Measurements from ENCODE around the gene PPP1R13B. TPM values are rescaled to one million over a fixed set of nuclear protein-coding genes. Genes with fewer than 3 reads are reported as not detected.

PPP1R13B gene
- total RNA-seq, 1 experiment from 2014 or later = 19.0 TPM

DNA sequence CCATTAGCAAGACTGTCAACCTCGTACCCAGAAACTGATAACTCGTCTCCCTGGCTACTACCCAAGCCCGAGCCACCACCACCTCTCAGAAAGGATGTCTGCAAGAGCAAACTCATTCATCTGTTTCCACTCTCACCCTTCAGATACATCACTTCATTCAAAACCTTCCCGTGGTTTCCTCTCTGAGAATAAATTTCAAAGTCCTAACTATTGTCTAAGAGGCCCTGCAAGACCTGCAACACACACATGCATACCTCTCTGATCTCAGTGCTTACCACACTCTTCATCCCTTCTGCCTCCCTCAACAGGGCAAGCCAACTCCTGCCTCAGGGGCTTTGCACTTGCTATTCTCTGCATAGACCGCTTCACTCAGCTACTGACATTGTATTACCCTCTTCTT is 40.6 kb downstream of the PPP1R13B start:
- ChIA-PET CTCF (interaction anchor here (0.6 kb wide), 1 partner anchor 170 kb away, joined by 4 read pairs; no protein-coding TSS in a partner anchor), POLR2A (interaction anchor here (0.6 kb wide), 2 partner anchors 103 to 108 kb away, joined by 3 to 4 read pairs; no protein-coding TSS in a partner anchor)
- no peak for DNase-seq (ENCODE audit: low read depth, low spot score)
- H3K27me3 ChIP-seq (ENCODE audit: control insufficient read depth, insufficient read depth, low read length) = no peaks in the 10 kb centered on the region
- in situ Hi-C loops (cut with HindIII; ENCODE audit: low pct_unique_long_range_greater_than_20kb, low sequenced_read_pairs) (no loop called here), intact Hi-C loops (cut with micrococcal nuclease; ENCODE audit: unreplicated experiment) (loop anchor here (5.0 kb wide), 1 partner anchor 105 kb away; no protein-coding TSS in a partner anchor)
- TF ChIP-seq TCF7L2 (IDR thresholded peaks at IDR 0.05; ENCODE audit: low read depth, low read length) (no peak), POLR2AphosphoS5 (IDR thresholded peaks at IDR 0.05; ENCODE audit: low read depth, low read length) (no peak), SIN3A (IDR thresholded peaks at IDR 0.05; ENCODE audit: borderline replicate concordance, insufficient read depth, low read depth, low read length) (no peak)
- TF ChIP-seq, protein P1, sequence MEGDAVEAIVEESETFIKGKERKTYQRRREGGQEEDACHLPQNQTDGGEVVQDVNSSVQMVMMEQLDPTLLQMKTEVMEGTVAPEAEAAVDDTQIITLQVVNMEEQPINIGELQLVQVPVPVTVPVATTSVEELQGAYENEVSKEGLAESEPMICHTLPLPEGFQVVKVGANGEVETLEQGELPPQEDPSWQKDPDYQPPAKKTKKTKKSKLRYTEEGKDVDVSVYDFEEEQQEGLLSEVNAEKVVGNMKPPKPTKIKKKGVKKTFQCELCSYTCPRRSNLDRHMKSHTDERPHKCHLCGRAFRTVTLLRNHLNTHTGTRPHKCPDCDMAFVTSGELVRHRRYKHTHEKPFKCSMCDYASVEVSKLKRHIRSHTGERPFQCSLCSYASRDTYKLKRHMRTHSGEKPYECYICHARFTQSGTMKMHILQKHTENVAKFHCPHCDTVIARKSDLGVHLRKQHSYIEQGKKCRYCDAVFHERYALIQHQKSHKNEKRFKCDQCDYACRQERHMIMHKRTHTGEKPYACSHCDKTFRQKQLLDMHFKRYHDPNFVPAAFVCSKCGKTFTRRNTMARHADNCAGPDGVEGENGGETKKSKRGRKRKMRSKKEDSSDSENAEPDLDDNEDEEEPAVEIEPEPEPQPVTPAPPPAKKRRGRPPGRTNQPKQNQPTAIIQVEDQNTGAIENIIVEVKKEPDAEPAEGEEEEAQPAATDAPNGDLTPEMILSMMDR (IDR thresholded peaks at IDR 0.05) = no peak
- TF ChIP-seq, protein P2, sequence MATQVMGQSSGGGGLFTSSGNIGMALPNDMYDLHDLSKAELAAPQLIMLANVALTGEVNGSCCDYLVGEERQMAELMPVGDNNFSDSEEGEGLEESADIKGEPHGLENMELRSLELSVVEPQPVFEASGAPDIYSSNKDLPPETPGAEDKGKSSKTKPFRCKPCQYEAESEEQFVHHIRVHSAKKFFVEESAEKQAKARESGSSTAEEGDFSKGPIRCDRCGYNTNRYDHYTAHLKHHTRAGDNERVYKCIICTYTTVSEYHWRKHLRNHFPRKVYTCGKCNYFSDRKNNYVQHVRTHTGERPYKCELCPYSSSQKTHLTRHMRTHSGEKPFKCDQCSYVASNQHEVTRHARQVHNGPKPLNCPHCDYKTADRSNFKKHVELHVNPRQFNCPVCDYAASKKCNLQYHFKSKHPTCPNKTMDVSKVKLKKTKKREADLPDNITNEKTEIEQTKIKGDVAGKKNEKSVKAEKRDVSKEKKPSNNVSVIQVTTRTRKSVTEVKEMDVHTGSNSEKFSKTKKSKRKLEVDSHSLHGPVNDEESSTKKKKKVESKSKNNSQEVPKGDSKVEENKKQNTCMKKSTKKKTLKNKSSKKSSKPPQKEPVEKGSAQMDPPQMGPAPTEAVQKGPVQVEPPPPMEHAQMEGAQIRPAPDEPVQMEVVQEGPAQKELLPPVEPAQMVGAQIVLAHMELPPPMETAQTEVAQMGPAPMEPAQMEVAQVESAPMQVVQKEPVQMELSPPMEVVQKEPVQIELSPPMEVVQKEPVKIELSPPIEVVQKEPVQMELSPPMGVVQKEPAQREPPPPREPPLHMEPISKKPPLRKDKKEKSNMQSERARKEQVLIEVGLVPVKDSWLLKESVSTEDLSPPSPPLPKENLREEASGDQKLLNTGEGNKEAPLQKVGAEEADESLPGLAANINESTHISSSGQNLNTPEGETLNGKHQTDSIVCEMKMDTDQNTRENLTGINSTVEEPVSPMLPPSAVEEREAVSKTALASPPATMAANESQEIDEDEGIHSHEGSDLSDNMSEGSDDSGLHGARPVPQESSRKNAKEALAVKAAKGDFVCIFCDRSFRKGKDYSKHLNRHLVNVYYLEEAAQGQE (IDR thresholded peaks at IDR 0.05; ENCODE audit: insufficient read depth in 1 of 2, low read depth in 2 of 2, low read length in 1 of 2) = no peak
- H3K36me3 ChIP-seq (ENCODE audit: control insufficient read depth, insufficient read depth, low read length) = no peaks in the 10 kb centered on the region
- no peak overlapping the region for H3K4me3 ChIP-seq (ENCODE audit: low read depth in 2 of 2, low read length in 2 of 2)
- no peak overlapping the region for H3K27ac ChIP-seq (ENCODE audit: low read length)
- no peaks in the 10 kb centered on the region for H3K4me1 ChIP-seq (ENCODE audit: control insufficient read depth, insufficient read depth, low read length)
- BruUV-seq (replicated peaks) = no TSS peak
- H3K9me3 ChIP-seq (ENCODE audit: control insufficient read depth, insufficient read depth, low read depth, low read length) = no peaks in the 10 kb centered on the region
- ATAC-seq = no peak

DNA sequence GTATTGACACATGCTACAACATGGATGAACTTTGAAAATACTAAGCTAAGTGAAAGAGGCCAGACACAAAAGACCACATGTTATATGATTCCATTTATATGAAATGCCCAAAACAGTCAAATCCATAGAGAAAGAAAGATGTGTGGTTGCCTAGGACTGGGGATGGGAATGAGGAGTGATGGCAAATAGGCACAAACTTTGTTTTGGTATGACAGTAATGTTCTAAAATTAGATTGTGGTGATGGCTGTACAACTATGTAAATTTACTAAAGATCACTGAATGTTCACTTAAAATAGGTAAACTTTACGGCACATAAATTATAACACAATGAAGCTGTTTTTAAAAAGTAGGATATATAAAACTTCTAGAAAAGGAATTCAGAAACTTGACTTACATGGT is 41.7 kb downstream of the PPP1R13B start:
- POLR2A ChIA-PET = no interaction called here
- no peak for ATAC-seq

More for the DNA sequence above, 41.7 kb downstream of the PPP1R13B start:
- Histone ChIP-seq H3K27ac (ENCODE audit: low read length) (no peak overlapping the region), H3K4me1 (ENCODE audit: control insufficient read depth, insufficient read depth, low read length) (no peaks in the 10 kb centered on the region), H3K27me3 (ENCODE audit: control insufficient read depth, insufficient read depth, low read length) (no peaks in the 10 kb centered on the region), H3K4me3 (ENCODE audit: low read depth in 2 of 2, low read length in 2 of 2) (no peak overlapping the region), H3K36me3 (ENCODE audit: control insufficient read depth, insufficient read depth, low read length) (no peaks in the 10 kb centered on the region), H3K9me3 (ENCODE audit: control insufficient read depth, insufficient read depth, low read depth, low read length) (no peaks in the 10 kb centered on the region)
- TF ChIP-seq POLR2AphosphoS5 (IDR thresholded peaks at IDR 0.05; ENCODE audit: low read depth, low read length) (no peak), SIN3A (IDR thresholded peaks at IDR 0.05; ENCODE audit: borderline replicate concordance, insufficient read depth, low read depth, low read length) (no peak), TCF7L2 (IDR thresholded peaks at IDR 0.05; ENCODE audit: low read depth, low read length) (no peak)
- TF ChIP-seq, protein P2 (IDR thresholded peaks at IDR 0.05; ENCODE audit: insufficient read depth in 1 of 2, low read depth in 2 of 2, low read length in 1 of 2) = no peak
- TF ChIP-seq, protein P1 (IDR thresholded peaks at IDR 0.05) = no peak
- CTCF ChIA-PET = no interaction called here
- DNase-seq (ENCODE audit: low read depth, low spot score) = no peak
- in situ Hi-C loops (cut with HindIII; ENCODE audit: low pct_unique_long_range_greater_than_20kb, low sequenced_read_pairs) (no loop called here), intact Hi-C loops (cut with micrococcal nuclease; ENCODE audit: unreplicated experiment) (loop anchor here (5.0 kb wide), 1 partner anchor 107 kb away; no protein-coding TSS in a partner anchor)
- BruUV-seq (replicated peaks) = no TSS peak
